Activated naive CD8-positive, alpha-beta T cell (primary cell): ENCODE results near the gene CES5A.
"Not testable (repeated sequence)": the region's sequence is repeated elsewhere in the genome, so short reads cannot be mapped to it uniquely, and the experiment has no call there.

Experiments used
- H3K27ac Mint-ChIP-seq: one replicate; pipeline ENCODE4 v1.8.0; 2021; ENCODE audit warnings: mixed read lengths
- H3K27me3 Mint-ChIP-seq: one replicate; pipeline ENCODE4 v1.8.0; 2021; ENCODE audit warnings: mixed read lengths
- H3K36me3 Mint-ChIP-seq: one replicate; pipeline ENCODE4 v1.8.0; 2021; ENCODE audit warnings: mixed read lengths
- H3K4me1 Mint-ChIP-seq: one replicate; pipeline ENCODE4 v1.8.0; 2021; ENCODE audit warnings: low read depth, mixed read lengths
- H3K4me3 Mint-ChIP-seq: one replicate; pipeline ENCODE4 v1.8.0; 2021; ENCODE audit warnings: mild to moderate bottlenecking, mixed read lengths
- H3K9me3 Mint-ChIP-seq: one replicate; pipeline ENCODE4 v1.8.0; 2021; ENCODE audit warnings: low read depth, mixed read lengths

The CES5A gene

DNA sequence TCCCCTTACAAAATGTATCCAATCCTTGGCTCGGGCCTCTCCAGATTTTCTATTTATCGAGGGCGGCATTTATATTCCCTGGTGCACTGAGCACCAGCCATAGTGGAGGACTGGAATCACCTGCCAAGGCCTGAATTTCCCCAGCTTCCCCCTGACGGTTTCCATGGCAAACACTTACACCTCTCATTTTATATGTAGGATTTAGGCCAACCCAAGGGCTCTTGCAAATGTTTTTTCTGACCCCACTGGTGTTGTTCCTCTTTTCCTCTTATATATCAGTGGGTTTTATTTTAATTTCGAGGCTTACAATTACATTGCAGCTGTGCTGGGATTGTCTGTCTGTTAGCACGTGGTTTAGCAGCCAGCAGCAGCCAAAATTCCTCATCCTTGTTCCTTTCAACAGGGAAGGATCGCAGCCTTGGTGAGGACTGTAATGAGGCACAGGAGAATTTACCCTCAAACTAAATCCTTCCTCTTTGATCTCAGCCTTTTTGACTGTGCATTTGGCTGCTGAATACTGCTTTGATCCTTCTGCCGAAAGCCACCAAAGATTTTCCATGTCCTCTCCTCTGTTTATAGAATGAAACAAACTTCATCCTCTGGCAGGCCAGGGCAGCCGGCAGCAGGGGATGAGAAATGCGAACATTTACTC is 26.5 kb upstream of the CES5A start:
- Mint-ChIP-seq H3K9me3 (peaks cover 17% of the 10 kb centered on the region), H3K4me3 (no peak overlapping the region), H3K27ac (no peak overlapping the region), H3K27me3 (peaks cover 4% of the 10 kb centered on the region), H3K4me1 (no peaks in the 10 kb centered on the region), H3K36me3 (no peaks in the 10 kb centered on the region)

DNA sequence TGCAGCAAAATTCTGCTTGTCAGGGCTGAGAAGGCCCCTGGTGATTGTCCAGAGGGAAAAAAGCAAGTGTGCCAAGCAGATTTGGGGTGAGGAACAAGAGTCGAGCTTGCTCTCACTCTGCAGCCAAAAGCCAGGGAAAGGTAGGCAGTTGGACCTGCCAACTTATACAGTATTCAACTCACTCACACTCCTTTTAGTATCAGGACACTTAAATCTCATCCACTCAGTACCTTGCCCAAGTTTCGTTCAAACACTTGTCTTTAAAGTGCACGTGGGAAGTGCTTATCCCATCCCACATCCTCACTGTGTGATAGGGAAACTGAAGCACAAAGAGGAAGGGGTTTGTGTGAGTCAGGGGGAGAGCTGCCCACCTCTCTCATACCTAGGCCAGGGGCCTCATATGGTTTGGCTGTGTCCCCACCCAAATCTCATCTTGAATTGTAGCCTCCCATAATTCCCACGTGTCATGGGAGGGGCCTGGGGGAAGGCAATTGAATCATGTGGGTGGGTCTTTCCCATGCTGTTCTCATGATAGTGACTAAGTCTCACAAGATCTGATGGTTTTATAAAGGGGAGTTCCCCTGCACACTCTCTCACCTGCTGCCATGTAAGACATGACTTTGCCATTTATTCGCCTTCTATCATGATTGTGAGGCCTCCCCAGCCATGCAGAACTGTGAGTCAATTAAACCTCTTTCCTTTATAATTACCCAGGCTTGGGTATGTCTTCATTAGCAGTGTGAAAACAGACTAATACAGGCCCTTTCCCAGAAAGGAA is 25.6 kb upstream of the CES5A start:
- no peak overlapping the region for H3K4me3 Mint-ChIP-seq
- peaks cover 17% of the 10 kb centered on the region for H3K9me3 Mint-ChIP-seq
- no peaks in the 10 kb centered on the region for H3K4me1 Mint-ChIP-seq
- peaks cover 4% of the 10 kb centered on the region for H3K27me3 Mint-ChIP-seq
- no peaks in the 10 kb centered on the region for H3K36me3 Mint-ChIP-seq
- H3K27ac Mint-ChIP-seq: no peak overlapping the region

DNA sequence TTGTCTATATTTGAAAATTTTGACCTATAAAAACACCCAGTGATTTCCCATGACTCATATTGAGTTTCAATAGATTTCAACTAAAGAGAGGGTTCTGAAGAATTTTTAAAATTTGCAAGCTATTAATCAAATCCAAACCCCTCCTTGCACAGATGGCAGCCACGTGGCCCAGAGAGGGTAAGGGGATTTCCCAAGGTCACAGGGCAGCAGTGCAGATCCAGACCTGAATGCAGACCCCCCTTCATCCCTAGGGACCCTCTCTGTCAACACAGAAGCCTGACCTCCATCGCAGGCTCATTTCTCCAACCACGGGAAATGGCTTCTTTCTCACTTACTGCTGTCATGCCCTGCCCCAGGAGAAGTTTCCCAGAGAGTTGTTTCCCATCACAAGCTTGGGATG is 24.7 kb upstream of the CES5A start:
- no peak overlapping the region for H3K27ac Mint-ChIP-seq
- peaks cover 21% of the 10 kb centered on the region for H3K9me3 Mint-ChIP-seq
- peaks cover 4% of the 10 kb centered on the region for H3K27me3 Mint-ChIP-seq
- H3K4me3 Mint-ChIP-seq: no peak overlapping the region
- no peaks in the 10 kb centered on the region for H3K4me1 Mint-ChIP-seq
- H3K36me3 Mint-ChIP-seq: no peaks in the 10 kb centered on the region

DNA sequence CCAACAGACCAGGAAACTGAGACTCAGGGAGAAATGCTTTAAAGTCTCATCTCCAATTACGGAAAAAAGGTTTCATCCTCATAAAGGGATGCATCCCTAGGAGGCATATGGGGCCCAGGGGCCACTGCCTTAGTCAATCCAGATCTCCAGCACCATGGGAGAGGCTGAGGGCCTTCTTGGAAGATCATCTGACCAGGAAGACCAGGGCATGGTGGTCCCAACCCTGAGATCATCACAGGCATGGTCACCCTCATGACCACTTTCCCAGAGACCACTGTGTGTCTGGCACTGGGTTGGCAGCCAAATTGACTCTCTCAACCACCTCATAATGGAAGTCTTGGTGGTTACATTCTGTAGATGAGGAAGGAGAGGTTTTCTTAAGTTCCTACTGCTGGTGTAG is 23.4 kb upstream of the CES5A start:
- Mint-ChIP-seq H3K4me3 (no peak overlapping the region), H3K27me3 (peaks cover 4% of the 10 kb centered on the region), H3K9me3 (peaks cover 13% of the 10 kb centered on the region), H3K4me1 (no peaks in the 10 kb centered on the region), H3K36me3 (no peaks in the 10 kb centered on the region), H3K27ac (no peak overlapping the region)

- Mint-ChIP-seq H3K9me3 (peaks cover 26% of the 10 kb centered on the region), H3K27me3 (peaks cover 1% of the 10 kb centered on the region), H3K4me3 (no peak overlapping the region), H3K27ac (no peak overlapping the region), H3K36me3 (peaks cover 3% of the 10 kb centered on the region), H3K4me1 (no peaks in the 10 kb centered on the region)
These were observed 17.6 kb upstream of the CES5A start for GRCh38 chr16:55892821-55893220.

GRCh38 chr16:55889518-55889917 is 14.3 kb upstream of the CES5A start:
- Mint-ChIP-seq H3K27me3 (peaks cover 2% of the 10 kb centered on the region), H3K4me1 (no peaks in the 10 kb centered on the region), H3K27ac (no peak overlapping the region), H3K36me3 (peaks cover 3% of the 10 kb centered on the region), H3K4me3 (no peak overlapping the region), H3K9me3 (peaks cover 21% of the 10 kb centered on the region)

DNA sequence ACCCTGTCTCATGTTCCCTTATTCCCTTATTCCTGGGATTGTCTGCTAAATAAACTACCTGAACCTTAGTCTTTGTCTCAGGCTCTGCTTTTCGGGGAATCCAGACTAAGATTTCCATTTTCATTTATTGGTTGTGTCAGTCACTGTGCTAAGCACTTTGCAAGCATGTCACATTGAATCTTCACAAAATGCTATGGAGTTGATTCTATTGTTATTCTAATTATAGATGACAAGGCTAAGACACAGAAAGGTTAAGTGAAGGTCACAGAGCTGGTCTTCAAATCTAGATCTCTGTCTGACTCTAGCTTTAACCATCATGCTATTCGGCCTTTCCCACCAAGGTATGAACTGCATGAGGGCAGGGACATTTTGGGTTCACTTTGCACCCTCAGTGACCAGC is 13.4 kb upstream of the CES5A start:
- peaks cover 2% of the 10 kb centered on the region for H3K27me3 Mint-ChIP-seq
- H3K9me3 Mint-ChIP-seq: peaks cover 20% of the 10 kb centered on the region
- H3K27ac Mint-ChIP-seq: no peak overlapping the region
- H3K36me3 Mint-ChIP-seq: peaks cover 3% of the 10 kb centered on the region
- no peaks in the 10 kb centered on the region for H3K4me1 Mint-ChIP-seq
- no peak overlapping the region for H3K4me3 Mint-ChIP-seq

GRCh38 chr16:55876854-55877253 is 1.7 kb upstream of the CES5A start:
- Mint-ChIP-seq H3K27me3 (no peaks in the 10 kb centered on the region), H3K9me3 (no peaks in the 10 kb centered on the region), H3K36me3 (no peaks in the 10 kb centered on the region), H3K4me1 (no peaks in the 10 kb centered on the region), H3K4me3 (no peak overlapping the region), H3K27ac (no peak overlapping the region)

- Mint-ChIP-seq H3K4me1 (no peaks in the 10 kb centered on the region), H3K27me3 (no peaks in the 10 kb centered on the region), H3K36me3 (no peaks in the 10 kb centered on the region), H3K27ac (no peak overlapping the region), H3K9me3 (no peaks in the 10 kb centered on the region), H3K4me3 (no peak overlapping the region)
These were observed 2.1 kb downstream of the CES5A start for GRCh38 chr16:55873122-55873521.

- H3K9me3 Mint-ChIP-seq: no peaks in the 10 kb centered on the region
- no peaks in the 10 kb centered on the region for H3K4me1 Mint-ChIP-seq
- H3K36me3 Mint-ChIP-seq: no peaks in the 10 kb centered on the region
- H3K4me3 Mint-ChIP-seq: no peak overlapping the region
- H3K27me3 Mint-ChIP-seq: no peaks in the 10 kb centered on the region
- no peak overlapping the region for H3K27ac Mint-ChIP-seq
These were observed 3.0 kb downstream of the CES5A start for GRCh38 chr16:55872130-55872529.

DNA sequence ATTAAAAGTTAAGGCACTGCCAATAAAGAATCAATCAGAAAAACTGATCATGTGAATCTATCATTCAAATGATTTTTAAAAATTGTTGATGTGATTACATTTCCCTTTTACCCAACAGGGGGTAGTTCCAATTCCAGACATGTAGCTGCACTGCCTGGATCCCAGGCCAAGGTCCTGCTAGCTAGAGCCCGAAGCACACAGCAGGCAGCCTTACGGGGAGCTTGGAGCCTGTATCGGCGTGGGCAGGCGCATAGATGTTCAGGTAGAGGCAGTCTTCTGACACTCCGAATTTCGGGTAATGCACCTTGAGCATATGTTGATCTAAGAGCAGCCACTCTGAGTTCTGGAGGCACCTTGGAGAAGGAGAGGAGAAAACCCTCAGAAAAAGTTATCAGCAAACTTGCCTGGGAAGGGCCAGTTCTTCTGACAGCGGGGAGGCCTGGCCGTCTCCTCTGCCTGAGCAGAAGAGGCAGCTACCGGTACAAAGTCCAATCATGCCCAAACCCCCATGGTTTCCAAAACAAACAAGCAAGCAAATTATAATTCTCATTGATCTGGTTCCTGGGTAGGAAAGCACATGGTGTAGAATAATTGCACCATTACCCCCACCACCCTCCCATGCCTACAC is 3.6 kb downstream of the CES5A start:
- Mint-ChIP-seq H3K9me3 (no peaks in the 10 kb centered on the region), H3K27ac (no peak overlapping the region), H3K27me3 (no peaks in the 10 kb centered on the region), H3K36me3 (no peaks in the 10 kb centered on the region), H3K4me1 (no peaks in the 10 kb centered on the region), H3K4me3 (no peak overlapping the region)

- Mint-ChIP-seq H3K4me3 (no peak overlapping the region), H3K36me3 (no peaks in the 10 kb centered on the region), H3K9me3 (no peaks in the 10 kb centered on the region), H3K4me1 (no peaks in the 10 kb centered on the region), H3K27me3 (no peaks in the 10 kb centered on the region), H3K27ac (no peak overlapping the region)
These were observed 6.2 kb downstream of the CES5A start for GRCh38 chr16:55868980-55869379.

DNA sequence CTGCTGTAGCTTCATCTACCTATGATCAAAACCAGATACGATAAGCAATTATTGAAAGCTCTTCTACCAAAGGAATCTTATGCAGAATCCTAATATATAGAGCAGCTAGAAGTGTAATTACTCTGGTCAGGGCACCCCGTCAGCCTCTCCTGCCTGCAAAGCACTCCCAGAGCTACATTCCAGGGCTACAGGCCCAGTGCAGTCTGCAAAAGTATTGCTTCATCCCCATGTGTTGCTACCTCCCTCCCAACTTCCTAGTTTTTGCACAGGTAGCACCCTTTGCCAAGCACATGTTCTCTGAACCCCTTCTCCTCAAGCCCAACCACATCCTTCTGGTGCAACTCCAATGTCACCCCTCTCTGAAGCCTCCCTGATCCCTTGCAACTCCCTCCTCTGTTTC is 7.0 kb downstream of the CES5A start:
- no peak overlapping the region for H3K27ac Mint-ChIP-seq
- no peak overlapping the region for H3K4me3 Mint-ChIP-seq
- H3K27me3 Mint-ChIP-seq: no peaks in the 10 kb centered on the region
- H3K9me3 Mint-ChIP-seq: no peaks in the 10 kb centered on the region
- no peaks in the 10 kb centered on the region for H3K4me1 Mint-ChIP-seq
- no peaks in the 10 kb centered on the region for H3K36me3 Mint-ChIP-seq

DNA sequence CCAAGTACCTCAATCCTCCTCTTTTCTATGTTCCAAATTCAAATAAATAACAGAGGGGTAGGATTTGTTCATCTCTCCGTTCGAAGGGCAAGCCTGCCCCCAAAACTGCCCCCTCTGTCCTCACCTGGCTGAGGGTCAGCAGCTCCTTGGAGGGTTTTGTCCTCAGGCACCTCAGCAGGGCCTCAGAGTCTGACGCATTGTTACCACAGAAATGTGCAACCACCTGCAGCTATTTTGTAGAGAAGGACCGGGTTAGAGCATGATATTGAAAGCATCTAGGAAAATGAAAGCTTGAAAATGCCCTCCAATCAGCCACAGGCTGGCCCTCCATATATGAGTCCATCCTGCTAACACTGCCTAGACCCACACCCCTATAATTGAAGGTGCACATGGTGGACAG is 13.9 kb downstream of the CES5A start:
- Mint-ChIP-seq H3K9me3 (no peaks in the 10 kb centered on the region), H3K4me3 (no peak overlapping the region), H3K27ac (no peak overlapping the region), H3K27me3 (peaks cover 4% of the 10 kb centered on the region), H3K4me1 (no peaks in the 10 kb centered on the region), H3K36me3 (no peaks in the 10 kb centered on the region)

- H3K27me3 Mint-ChIP-seq, H3K36me3 Mint-ChIP-seq, H3K9me3 Mint-ChIP-seq, H3K4me1 Mint-ChIP-seq, H3K4me3 Mint-ChIP-seq, H3K27ac Mint-ChIP-seq: not testable (repeated sequence)
These were observed 17.5 kb downstream of the CES5A start for GRCh38 chr16:55857650-55858049.
